Body of pancreas (tissue), 4 donors: ENCODE data around the gene RHOBTB3.

Experiments used
- POLR2A ChIP-seq, 3 donors: fragments of 450-650 bp; IDR thresholded peaks; one replicate each; pipeline ENCODE4 v1.6.1; 2016; ENCODE audit warnings: antibody characterized with exemption in 3 of 3, mild to moderate bottlenecking in 2 of 3
- TF ChIP-seq, protein P1 (sequence below), 7 experiments: fragments of 450-650 bp in 4 of 7; fragments of 200-600 bp in 3 of 7; sonication (generic) in 3 of 7; IDR thresholded peaks; one replicate each; pipeline ENCODE4 v1.5.1; 2016 to 2019; ENCODE audit warnings: antibody characterized with exemption in 7 of 7

DNA sequence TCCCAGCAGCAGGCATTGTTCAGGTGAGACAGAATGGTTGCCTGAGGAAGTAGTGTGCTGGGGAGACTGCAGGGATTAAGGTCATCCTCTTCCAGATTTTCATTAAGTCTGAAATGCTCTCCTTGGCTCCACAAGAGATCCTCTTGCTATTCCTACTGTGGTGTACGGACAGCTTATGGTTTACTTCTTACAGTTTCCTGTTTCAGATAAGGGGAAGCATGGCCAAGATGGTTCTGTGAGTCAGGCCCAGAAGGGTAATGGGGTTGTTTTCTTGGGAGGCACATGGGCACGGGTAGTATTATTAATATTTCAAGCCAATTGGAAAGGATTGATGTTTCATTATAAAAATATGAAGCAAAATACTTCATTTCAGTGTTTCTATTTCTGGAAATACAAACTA, 48.5 kb downstream of the RHOBTB3 start:
- TF ChIP-seq, protein P1, sequence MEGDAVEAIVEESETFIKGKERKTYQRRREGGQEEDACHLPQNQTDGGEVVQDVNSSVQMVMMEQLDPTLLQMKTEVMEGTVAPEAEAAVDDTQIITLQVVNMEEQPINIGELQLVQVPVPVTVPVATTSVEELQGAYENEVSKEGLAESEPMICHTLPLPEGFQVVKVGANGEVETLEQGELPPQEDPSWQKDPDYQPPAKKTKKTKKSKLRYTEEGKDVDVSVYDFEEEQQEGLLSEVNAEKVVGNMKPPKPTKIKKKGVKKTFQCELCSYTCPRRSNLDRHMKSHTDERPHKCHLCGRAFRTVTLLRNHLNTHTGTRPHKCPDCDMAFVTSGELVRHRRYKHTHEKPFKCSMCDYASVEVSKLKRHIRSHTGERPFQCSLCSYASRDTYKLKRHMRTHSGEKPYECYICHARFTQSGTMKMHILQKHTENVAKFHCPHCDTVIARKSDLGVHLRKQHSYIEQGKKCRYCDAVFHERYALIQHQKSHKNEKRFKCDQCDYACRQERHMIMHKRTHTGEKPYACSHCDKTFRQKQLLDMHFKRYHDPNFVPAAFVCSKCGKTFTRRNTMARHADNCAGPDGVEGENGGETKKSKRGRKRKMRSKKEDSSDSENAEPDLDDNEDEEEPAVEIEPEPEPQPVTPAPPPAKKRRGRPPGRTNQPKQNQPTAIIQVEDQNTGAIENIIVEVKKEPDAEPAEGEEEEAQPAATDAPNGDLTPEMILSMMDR (IDR thresholded peaks at IDR 0.05), result no peak
- TF ChIP-seq POLR2A (IDR thresholded peaks at IDR 0.05), result no peak
